Posterior cingulate gyrus (tissue), 11 donors: ENCODE results near the gene PRKN.
"Not testable (repeated sequence)": the region's sequence is repeated elsewhere in the genome, so short reads cannot be mapped to it uniquely, and the experiment has no call there.

Source experiments
- DNase-seq, 10 donors: peaks; one replicate each; pipeline versions ENCODE4 v3.0.0 to v3.0.0-alpha.2; 2020 to 2021; ENCODE audit warnings: mixed read lengths in 3 of 10
- intact Hi-C: fragments of 100-400 bp; cut with DNase I; formaldehyde crosslinking; loops from one replicate; pipeline ENCODE4 v1.15.1; 2023

The PRKN gene

GRCh38 chr6:161901740-161902426 lies 825.7 kb downstream of the PRKN start:
- peak in 1 of 10 donors; percentile 64 for DNase-seq
- intact Hi-C loops = no loop called here

GRCh38 chr6:161894436-161894835 lies 833.1 kb downstream of the PRKN start:
- intact Hi-C loops = no loop called here
- DNase-seq = no peak

GRCh38 chr6:161891542-161891941 lies 836.0 kb downstream of the PRKN start:
- intact Hi-C loops = no loop called here

GRCh38 chr6:161890832-161891297 lies 836.7 kb downstream of the PRKN start:
- DNase-seq = no peak
- intact Hi-C loops = no loop called here

More at GRCh38 chr6:161891542-161891941, 836.0 kb downstream of the PRKN start:
- no peak for DNase-seq

GRCh38 chr6:161890133-161890831 lies 837.3 kb downstream of the PRKN start:
- intact Hi-C loops = no loop called here
- DNase-seq = no peak

GRCh38 chr6:161889324-161889723 lies 838.2 kb downstream of the PRKN start:
- intact Hi-C loops = no loop called here
- DNase-seq = peak in 3 of 10 donors; percentile 6 to 72 (median 21)

GRCh38 chr6:161886545-161886944 lies 841.0 kb downstream of the PRKN start:
- intact Hi-C loops, DNase-seq: not testable (repeated sequence)

GRCh38 chr6:161884782-161885181 lies 842.8 kb downstream of the PRKN start:
- intact Hi-C loops = no loop called here
- DNase-seq = no peak

GRCh38 chr6:161882196-161882765 lies 845.3 kb downstream of the PRKN start:
- intact Hi-C loops = no loop called here
- no peak for DNase-seq

GRCh38 chr6:161880056-161880455 lies 847.5 kb downstream of the PRKN start:
- intact Hi-C loops = no loop called here
- DNase-seq = no peak

GRCh38 chr6:161876231-161876630 lies 851.3 kb downstream of the PRKN start:
- intact Hi-C loops = no loop called here
- DNase-seq = no peak

- DNase-seq = no peak
- intact Hi-C loops = no loop called here
Observed at GRCh38 chr6:161870236-161870901, 857.2 kb downstream of the PRKN start.

- intact Hi-C loops = no loop called here
- no peak for DNase-seq
Observed at GRCh38 chr6:161869491-161869890, 858.1 kb downstream of the PRKN start.

GRCh38 chr6:161866570-161866969 lies 861.0 kb downstream of the PRKN start:
- DNase-seq = no peak
- intact Hi-C loops = no loop called here

GRCh38 chr6:161861061-161861460 lies 866.5 kb downstream of the PRKN start:
- DNase-seq, intact Hi-C loops: not testable (repeated sequence)

GRCh38 chr6:161853657-161854056 lies 873.9 kb downstream of the PRKN start:
- DNase-seq = no peak
- intact Hi-C loops = no loop called here

GRCh38 chr6:161851486-161851885 lies 876.1 kb downstream of the PRKN start:
- DNase-seq, intact Hi-C loops: not testable (repeated sequence)

- intact Hi-C loops = no loop called here
- no peak for DNase-seq
Observed at GRCh38 chr6:161850562-161850961, 877.0 kb downstream of the PRKN start.

- no peak for DNase-seq
- intact Hi-C loops = no loop called here
Observed at GRCh38 chr6:161847628-161848027, 879.9 kb downstream of the PRKN start.

GRCh38 chr6:161844804-161845203 lies 882.8 kb downstream of the PRKN start:
- intact Hi-C loops = no loop called here
- no peak for DNase-seq

- DNase-seq = no peak
- intact Hi-C loops = no loop called here
Observed at GRCh38 chr6:161843066-161843465, 884.5 kb downstream of the PRKN start.
